ENCODE data around the gene KRT1.
A peak's percentile ranks its signal among the peaks of the same experiment; 100 is the strongest.

The KRT1 gene

DNA sequence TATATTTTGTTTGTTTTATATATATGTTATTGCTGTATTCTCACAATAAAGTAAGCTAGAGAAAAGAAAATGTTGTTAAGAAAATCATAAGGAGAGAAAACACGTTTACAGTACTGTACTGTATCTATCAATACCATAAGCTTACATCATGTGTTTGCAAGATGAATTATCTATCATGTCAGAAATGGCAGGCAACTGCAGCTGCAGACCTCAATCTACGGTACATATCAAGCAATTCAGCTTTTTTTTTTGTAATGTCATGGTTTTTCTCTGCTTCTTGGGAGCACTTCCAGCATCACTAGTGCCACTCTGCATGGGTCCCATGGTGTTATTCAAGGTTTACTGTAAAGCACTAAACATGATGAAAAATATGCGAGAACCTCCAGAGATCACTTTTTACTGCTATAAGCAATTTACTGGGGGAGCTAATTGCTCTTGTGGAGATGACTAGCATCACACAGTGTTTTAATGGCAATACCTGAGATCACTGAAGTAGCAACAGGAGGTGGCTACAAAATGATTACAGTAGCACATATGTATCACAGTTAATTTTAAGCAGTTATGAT lies 19.2 kb downstream of the KRT1 start:
- no peak for DNase-seq (ENCODE audit: low read depth in 2 of 2)

DNA sequence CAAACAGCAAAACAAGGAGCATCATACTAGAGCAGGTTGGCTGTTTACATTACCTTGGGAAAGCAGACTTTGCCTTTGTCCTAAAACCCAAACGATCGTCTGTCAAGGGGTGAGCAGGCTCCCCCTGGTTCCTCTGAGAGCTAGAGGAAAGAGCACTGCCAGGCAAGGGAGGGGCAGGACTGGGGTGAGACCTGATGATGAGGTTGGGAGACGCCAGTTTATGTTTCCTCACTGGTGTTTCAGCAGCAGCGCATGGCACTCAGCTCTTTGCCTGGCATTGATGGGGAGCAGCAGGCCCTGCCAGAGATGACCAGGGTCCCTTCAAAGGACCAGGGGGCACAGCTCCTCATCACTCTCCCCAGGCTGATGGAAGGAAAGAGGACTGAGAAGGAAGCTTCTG lies 20.3 kb downstream of the KRT1 start:
- DNase-seq (ENCODE audit: low read depth in 2 of 2), result no peak

DNA sequence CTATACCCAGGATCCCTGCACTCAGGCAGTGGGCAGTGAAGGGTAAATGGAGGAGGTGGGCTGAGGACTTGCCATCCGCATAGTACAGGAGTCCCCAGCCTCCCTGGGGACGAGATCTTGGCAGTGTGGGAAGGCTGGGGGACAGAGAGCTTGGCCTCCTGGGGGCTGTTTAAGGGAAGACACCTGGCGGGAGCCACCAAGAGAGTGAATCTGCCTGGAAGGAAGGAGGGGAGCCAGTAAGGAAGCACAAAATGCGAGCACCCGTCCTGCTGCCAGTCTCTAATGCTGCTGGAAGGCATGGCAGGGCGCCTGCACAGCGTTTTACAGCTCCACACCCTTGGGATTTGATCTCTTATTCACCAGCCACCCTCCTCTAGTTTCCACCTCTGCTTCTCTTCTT lies 20.8 kb downstream of the KRT1 start:
- no peak for DNase-seq (ENCODE audit: low read depth in 2 of 2)

DNA sequence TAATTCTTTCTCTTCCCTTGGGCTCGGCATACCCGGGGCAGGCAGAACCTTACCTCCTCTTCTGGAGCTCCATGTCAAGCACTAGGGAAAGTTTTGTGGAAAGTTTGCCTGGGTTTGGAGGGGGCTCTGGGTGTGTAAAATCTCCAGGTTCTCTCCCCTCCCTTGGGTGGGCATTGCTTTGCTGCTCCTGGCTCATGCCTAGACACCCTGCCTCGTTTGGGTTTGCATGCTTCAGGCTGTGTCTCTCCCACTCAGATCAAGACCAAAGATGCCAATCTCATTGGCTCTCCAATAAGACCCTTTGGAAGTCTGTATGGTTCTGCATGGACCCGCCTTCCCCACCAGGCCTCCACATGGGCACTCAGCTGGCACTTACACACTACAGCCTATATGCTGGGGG lies 22.0 kb downstream of the KRT1 start:
- DNase-seq (ENCODE audit: low read depth in 2 of 2), result no peak

DNA sequence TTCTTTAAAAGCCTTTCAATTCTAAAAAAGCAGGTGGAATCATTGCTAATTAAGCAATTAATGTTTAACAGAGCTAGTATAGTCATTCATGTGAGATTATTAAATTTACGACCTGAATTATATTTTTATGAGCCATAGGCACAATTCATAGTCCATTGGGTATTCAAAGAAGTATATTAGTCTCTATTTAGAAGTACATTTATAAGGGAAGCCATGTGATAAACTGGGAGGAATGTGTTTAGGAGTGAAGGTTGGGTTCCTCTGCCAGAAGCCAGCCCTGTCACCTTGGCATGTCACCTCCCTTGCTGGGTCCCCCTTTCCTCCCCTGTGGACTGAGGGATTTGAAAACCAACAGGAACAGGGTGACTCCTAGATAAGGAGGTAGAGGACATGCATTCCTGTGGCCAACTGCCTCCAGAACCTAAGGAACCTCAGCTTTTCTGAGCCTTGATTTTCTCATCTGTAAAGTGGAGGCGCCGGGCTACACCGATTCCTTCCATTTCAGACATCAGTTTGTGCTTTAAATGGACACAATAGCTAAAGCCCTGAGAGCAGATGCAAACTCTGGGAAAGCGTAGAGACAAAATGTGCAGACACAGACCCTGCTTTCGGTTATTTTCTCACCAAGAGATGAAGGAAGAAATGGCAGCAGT lies 22.8 kb downstream of the KRT1 start:
- no peak for DNase-seq (ENCODE audit: low read depth in 2 of 2)

DNA sequence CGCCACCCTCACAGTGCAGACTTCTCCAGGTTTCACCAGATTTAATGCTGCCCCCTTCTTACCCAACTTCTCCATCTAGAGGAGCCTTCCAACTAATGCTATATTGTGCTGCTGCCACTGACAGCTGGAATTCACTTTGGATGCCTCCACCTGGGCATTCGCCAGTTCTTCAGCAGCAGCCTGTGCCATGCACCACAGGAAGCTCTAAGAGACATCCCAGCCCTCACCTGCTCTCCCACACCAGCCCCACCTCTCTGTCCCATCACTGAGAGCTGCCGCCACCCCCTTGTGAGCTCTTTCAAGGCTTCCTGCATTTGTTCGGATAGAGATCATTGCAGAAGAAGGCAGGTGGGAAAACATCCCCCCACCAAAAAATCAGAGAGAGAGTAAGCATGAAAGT lies 23.6 kb downstream of the KRT1 start:
- DNase-seq (ENCODE audit: low read depth in 2 of 2), result no peak

DNA sequence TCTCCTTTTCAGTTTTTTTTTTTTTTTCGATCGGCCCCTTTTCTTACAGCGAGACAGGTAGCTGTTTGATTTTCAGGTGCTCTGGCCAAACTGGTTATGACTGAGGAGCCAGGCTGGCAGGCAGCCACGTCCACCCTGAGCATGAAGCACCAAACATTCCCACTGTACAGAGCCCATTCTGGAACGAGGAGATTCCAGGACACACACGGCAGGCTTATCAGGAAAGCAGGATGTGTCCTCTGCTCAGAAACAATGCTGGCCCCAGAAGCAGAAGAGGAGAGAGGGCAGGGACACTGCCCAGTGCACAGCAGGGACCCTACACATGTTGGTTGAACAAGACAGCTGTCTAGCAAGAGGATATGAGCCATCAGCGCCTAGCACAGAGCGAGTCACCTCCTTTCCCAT lies 24.5 kb downstream of the KRT1 start:
- DNase-seq (ENCODE audit: low read depth in 2 of 2), result no peak

DNA sequence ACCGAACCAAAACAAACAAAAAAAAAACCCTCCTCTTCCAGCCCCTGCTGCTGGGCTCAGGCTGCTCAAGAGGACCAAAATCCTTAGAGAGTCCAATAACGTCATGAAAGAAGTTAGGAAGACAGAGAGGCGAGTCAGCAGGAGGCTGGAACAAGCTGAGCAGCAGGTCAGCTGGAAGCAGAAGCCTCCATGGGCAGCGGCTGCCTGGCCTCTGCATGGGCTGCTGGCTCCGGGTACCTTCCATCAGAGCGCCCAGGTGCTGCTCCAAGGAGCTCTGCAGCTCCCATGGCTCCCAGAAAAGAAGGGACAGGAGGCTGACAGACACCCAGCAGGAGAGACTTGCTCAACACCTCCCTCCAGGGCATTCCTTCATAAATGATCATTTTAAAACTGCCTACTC lies 25.0 kb downstream of the KRT1 start:
- no peak for DNase-seq (ENCODE audit: low read depth in 2 of 2)

DNA sequence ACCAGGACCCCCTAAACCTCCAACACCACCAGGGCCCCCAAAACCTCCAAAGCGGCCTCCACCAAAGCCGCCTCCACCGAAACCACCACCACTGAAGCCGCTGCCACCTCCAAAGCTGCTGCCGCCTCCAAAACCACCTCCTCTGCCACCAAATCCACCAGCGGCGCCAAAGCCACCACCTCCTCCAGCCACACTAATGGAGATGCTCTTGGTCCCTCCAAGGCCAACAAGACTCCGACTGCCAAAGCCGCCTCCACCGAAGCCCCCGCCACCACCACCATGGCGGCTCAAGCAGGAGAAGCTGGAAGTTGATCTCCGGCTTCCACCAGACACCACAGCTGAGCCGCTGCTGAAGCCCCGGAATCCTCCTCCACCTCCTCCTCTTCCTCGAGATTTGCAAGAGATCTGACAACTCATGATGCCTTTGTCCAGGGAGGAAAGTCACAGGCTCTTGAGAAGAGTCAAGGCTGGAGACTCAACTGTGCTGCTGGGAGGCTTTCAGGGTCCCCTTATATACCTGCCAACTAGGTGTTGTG lies 28.4 kb downstream of the KRT1 start, which contains the start of gene KRT2:
Gene KRT2 (minus strand): TSS at position 486 of the 536 bp plus-strand sequence. CDS start 69 bp downstream, at position 417.
- no peak for DNase-seq (ENCODE audit: low read depth in 2 of 2)

DNA sequence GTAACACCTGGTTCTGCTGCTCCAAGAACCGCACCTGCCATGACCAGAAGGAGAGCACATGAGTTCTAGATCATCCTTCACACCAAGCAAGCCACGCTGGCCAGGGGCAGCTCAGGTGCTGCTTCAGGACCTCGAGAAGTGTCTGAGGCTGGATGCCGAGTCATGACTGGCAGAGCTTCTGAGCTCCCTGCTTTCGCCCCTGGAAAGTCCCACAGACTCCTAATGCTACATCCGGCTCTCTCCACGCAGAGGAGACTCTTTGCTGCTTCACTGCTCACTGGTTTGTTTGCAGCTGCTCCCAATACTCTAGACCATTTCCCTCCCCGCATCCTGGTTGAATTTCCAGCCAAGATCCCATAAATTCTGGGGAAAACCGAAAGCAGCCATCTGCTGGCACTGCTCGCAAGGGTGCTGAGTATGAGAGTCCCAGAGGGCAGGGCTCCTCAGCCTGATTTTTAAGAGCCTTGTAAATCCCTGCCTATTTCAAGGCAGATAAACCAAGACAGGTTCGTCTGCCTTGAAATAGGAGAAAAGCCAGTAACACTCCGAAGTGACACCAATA lies 29.6 kb downstream of the KRT1 start:
- DNase-seq (ENCODE audit: low read depth in 2 of 2), result no peak

DNA sequence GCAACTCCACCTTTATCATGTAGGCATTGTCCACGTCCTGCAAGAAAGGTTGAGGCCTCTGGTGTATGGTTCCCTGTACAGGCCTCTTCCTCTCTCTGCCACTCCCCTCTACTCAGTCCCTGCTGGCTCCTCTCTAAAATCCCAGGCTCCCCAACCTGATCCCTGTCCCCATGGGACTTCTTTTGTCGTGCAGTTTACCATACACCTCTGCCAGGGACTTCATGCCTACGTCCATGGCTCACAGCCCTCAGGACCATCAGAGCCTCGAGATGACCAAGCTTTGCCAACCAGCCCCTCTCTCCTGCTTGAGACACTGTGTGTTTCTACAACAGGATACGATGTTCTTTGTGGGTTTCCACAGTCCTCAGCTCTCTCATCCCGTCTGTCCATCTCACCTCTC lies 31.1 kb downstream of the KRT1 start:
- no peak for DNase-seq (ENCODE audit: low read depth in 2 of 2)

DNA sequence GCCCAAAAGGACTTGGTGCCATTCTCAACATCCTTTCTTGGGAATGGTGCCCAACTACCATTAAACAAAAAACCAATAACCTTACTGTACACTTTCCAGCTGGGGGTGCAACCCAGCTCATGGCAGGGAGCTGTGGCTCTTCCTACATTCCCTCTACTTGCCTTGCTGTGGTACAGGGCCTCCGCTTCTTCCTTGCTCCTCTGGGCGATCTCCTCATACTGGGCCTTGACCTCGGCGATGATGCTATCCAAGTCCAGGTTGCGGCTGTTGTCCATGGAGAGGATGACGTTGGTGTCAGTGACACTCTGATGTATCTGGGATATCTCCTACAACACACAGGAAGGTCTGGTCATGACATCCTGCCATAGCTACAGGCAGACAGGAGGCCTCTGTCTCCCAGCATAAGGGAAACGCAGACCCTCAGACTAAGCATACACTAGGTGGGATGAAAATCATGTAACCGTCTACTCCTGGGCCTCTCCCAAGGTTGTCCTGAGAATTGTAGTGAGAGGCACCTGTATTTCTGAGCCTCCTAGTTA lies 32.1 kb downstream of the KRT1 start:
- no peak for DNase-seq (ENCODE audit: low read depth in 2 of 2)

DNA sequence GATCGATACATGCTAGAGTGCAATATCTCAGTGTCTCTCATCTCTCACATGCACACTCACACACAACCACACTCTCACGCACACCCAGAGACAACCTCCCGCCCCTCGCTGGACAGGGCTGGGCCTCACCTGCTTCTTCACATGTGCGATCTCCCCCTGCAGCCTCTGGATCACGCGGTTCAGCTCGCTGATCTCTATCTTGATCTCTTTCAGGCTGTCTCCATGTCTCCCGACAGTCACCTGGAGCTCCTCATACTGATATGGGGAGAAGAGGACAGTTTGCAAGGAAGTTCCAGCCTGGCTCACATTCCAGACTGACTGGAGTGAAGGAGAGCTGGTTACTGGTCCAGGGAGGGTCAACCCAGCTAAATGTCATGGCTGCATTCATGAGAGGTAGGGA lies 32.6 kb downstream of the KRT1 start:
- no peak for DNase-seq (ENCODE audit: low read depth in 2 of 2)

DNA sequence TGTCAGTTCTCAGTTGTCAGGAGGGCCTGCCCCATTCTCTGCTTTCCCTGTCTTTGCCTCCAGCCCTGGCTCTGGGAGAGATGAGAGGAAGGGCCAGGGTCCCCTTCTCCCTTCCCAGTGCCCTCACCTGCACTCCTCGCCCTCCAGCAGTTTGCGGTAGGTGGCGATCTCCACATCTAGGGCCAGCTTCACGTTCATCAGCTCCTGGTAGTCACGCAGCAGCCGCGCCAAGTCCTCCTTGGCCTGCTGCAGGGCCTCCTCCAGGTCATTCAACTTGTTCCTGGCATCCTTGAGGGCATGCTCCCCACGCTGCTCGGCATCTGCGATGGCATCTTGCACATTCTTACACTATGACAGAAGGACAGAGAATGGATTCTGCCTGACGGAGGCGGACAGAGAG lies 33.6 kb downstream of the KRT1 start:
- no peak for DNase-seq (ENCODE audit: low read depth in 2 of 2)

DNA sequence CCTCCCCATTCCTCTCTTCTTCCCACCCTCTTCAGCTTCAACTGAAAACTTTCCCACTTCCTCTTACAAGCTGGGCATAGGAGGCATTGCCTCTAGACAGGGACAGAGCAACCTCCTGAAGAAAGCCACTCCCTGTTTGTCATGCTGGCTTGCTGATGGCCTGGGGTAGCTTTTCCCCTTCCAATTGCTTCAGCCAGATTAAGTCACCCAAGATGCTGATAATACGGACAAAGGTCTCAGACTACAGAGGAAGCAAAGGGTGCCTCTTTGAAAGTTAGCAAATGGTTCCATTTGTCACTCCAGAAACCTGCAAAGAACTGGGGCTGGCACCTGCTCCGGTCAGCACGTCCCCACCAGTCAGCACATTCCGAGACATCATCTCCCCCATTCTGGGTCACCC lies 34.2 kb downstream of the KRT1 start:
- DNase-seq (ENCODE audit: low read depth in 2 of 2), result no peak

DNA sequence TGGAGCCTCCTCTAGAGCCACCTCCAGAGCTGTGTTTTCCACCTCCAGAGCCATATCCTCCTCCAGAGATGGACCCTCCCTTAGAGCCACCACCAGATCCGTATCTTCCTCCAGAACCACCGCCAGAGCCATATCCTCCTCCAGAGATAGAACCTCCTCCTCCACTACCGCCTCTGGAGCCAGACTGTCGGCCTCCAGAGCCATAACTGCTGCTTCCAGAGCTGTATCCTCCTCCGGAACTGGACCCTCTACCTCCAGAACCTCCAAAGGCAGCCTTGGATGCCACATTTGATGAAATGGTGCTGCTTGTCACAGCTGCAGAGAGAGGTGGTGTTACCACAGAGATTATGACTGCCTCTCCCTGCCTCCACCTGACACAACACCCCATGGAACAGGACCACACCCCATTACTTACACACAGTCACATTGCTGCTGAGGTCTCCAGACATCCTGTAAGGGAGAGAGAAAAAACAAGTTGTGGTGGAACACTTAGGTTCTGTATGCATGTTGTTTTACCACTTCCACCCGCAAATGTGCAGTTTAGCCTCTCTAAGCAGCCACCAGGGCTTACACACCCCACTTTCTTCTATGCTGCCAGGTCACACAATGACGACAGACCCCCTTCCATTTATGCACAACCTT lies 35.0 kb downstream of the KRT1 start:
- DNase-seq (ENCODE audit: low read depth in 2 of 2), result peak; percentile 5 to 9

DNA sequence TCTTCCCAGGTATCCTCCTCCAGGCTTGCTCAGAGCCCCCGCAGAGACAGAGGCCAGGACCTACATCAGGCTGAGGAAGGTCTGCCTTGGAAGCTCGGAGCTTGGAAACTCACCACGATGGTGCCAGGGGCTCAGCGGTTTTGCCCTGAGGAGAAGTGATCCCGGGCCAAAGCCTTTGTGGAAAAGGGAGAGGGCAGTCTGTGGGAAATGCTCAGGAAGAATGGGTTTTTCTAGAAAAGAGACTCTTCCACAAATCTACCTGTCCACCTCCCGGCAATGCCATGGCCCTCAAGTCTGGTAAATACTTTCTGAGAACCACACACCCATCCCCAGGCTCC lies 36.2 kb downstream of the KRT1 start:
- no peak for DNase-seq (ENCODE audit: low read depth in 2 of 2)

DNA sequence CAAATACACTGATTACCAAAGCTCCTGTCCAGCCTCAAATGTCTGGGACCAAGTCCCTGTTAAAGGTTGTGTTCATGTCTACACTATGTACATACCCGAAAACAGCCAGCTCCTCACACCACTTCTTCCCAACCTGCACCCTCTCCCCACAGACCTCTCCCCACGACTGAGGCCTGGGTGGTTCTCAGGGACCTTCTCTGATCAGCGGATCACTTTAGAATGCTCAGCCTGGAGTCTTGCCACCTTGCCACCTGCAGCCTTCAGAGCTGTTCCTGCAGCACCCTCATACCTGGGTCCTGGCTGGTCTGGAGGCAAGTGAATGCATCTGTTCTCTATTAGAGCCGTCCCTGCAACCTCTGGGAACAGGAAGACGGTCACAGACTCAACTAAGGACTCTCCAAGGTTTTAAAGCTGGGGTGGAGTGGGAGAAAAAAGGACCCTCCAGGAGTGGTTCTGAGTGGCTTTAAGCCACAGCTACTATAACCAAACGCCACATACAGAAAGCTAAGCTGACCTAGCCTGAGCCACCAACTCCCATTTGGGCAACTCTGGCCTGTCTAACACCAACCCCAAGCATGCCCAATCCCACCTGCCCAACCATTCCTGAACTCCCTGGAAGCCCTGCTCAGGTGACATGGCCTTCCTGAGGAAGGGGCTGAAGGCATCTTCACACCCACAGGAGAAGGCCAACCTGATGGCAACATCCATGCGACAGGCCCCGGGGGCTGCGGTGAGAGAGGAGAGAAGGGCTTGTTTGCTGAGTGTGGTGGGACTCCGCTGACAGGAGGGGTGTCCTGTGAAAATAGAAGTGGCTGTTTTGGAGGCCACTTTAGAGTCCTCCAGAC lies 36.8 kb downstream of the KRT1 start:
- DNase-seq (ENCODE audit: low read depth in 2 of 2), result no peak

DNA sequence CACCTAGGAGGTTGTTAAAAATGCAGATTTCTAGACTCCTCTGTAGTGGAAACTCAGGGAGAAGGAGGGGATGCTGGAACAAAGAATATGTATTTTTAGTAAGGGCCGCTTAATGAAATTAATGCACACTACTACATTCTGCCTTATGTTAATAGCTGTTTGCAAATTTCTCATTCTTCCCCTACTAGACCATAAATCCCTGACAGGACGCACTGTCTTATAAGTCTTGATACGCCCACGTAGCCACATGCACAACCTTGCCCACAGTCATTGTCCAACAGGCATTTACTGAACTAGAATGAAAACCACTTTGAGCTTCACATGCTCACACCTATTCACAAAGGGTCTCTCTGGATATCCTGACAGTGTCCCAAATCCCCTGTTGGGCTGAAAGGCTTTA lies 38.7 kb downstream of the KRT1 start:
- no peak for DNase-seq (ENCODE audit: low read depth in 2 of 2)

DNA sequence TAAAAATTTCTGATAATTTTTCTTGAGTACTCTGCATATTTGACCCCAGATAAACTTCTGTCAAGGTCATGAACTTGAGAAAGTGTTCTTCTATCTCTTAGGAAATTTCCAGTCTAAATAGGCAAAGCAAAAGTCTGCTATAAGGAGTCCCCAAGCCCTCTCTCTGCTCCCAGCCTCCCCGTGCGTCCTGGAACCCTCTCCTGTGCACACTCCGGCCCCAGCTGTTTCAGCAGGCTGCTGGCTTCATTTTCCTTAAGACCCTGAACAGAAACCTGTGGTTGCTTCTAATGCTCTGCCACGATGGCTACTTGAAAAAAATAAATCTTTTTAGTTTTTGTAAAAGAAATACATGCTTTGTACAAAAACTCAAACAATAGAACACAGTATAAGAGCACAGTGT lies 42.9 kb downstream of the KRT1 start:
- no peak for DNase-seq (ENCODE audit: low read depth in 2 of 2)

DNA sequence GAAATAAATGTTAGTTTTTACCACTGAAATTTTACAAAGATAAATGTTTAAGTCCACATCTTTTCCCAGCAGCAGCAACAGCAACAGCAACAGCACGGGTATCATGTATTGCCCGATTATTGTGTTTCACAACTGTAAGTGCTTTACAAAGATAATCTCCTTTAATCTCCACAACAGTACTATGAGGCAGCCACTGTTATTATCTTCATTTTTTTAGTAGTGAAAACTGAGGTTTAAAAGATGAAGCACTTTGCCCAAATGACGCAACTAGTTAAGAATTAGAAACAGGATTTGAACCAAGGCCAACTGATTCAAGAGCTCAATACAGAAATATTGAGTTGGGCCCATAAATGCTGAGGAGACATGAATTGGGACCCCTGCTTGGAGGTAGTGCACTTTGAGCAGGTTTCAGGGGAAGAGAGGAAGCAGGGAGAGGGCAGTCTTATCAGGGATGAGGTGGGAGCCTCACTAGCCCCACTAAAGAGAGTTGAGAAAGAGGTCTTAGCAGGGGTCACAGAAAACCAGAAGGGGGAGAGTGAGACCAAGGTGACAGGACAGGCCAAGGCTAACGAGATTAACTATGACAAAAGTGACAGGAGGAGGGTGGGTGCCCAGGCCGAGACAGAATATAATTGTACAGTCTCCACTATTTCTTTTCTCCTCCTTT lies 43.5 kb downstream of the KRT1 start:
- no peak for DNase-seq (ENCODE audit: low read depth in 2 of 2)
